Mononuclear cell (primary cell): Measurements from ENCODE around the gene SH2D1A. TPM values are rescaled to one million over a fixed set of nuclear protein-coding genes. Genes with fewer than 3 reads are reported as not detected.
"Not testable (repeated sequence)": the region's sequence is repeated elsewhere in the genome, so short reads cannot be mapped to it uniquely, and the experiment has no call there.

ENCODE experiments used
- H3K27me3 ChIP-seq: 2 replicates; pipeline ENCODE4 v1.6.0; 2011; ENCODE audit warnings: low read length, control low read depth; ENCODE audit not compliant: insufficient read depth
- H3K4me1 ChIP-seq: 2 replicates; pipeline ENCODE4 v1.5.1; 2011; ENCODE audit warnings: mild to moderate bottlenecking, low read length, control low read depth; ENCODE audit not compliant: insufficient read depth
- H3K4me3 ChIP-seq: 2 replicates; pipeline ENCODE4 v1.5.1; 2011; ENCODE audit warnings: mild to moderate bottlenecking, low read length, moderate library complexity
- H3K9me3 ChIP-seq: 2 replicates; pipeline ENCODE4 v1.5.1; 2011; ENCODE audit warnings: low read depth, mild to moderate bottlenecking, control low read depth, low read length
- total RNA-seq: library from RNA; depleted of rRNA; stranded (reverse); fragments of >200 nt; gene quantifications from one replicate; pipeline ENCODE4 v1.2.3, GENCODE V29; 2012

SH2D1A gene
- total RNA-seq, result 34.2 TPM

DNA sequence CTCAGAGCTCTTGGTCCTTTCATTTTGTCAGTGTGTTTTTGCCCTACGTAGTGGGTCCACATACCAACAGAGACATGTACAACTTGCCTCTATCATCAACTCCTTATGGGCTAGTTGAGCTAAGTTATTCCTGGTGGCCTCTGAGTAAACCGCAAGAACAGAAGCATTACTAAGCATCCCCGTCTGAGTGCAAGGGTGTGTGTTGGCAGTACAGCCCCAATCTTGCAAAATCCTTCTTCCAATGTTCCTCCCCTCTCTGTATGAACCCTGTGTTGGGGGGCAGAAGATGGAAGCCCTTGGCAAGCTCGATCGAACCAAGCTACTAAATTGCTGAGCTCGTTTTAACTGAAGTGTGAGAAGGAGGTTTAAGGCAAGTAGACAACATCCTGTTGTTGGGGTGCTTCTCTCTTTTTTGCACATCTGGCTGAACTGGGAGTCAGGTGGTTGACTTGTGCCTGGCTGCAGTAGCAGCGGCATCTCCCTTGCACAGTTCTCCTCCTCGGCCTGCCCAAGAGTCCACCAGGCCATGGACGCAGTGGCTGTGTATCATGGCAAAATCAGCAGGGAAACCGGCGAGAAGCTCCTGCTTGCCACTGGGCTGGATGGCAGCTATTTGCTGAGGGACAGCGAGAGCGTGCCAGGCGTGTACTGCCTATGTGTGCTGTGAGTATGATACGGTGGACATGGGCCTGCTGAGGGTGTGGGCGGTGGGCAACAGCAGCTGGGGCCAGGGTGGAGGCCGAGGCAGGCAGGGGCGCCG lies at the start of gene SH2D1A:
Gene SH2D1A (plus strand): TSS at position 447 of the 760 bp plus-strand sequence. CDS start 80 bp downstream, at position 527.
- Histone ChIP-seq H3K4me1 (peaks cover 3% of the 10 kb centered on the region), H3K4me3 (peak within 1 kb of the TSS; percentile 46), H3K9me3 (no peaks in the 10 kb centered on the region)

DNA sequence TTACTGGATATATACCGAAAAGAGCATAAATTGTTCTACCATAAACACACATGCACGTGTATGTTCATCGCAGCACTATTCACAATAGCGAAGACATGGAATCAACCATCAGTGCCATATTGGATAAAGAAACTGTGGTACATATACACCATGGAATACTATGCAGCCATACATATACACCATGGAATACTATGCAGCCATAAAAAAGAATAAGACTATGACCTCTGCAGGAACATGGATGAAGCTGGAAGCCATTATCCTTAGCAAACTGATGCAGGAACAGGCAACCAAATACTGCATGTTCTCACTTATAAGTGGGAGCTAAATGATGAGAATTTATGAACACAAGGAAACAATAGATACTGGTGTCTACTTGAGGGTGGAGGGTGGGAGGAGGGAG lies 47.0 kb upstream of the SH2D1A start:
- H3K4me3 ChIP-seq, H3K27me3 ChIP-seq, H3K9me3 ChIP-seq, H3K4me1 ChIP-seq: not testable (repeated sequence)

More for the DNA sequence above, at the start of gene SH2D1A:
- no peaks in the 10 kb centered on the region for H3K27me3 ChIP-seq

- no peaks in the 10 kb centered on the region for H3K27me3 ChIP-seq
- no peak overlapping the region for H3K4me3 ChIP-seq
- H3K4me1 ChIP-seq, result no peaks in the 10 kb centered on the region
- no peaks in the 10 kb centered on the region for H3K9me3 ChIP-seq
Observed at GRCh38 chrX:124300405-124300804, 46.0 kb upstream of the SH2D1A start.

DNA sequence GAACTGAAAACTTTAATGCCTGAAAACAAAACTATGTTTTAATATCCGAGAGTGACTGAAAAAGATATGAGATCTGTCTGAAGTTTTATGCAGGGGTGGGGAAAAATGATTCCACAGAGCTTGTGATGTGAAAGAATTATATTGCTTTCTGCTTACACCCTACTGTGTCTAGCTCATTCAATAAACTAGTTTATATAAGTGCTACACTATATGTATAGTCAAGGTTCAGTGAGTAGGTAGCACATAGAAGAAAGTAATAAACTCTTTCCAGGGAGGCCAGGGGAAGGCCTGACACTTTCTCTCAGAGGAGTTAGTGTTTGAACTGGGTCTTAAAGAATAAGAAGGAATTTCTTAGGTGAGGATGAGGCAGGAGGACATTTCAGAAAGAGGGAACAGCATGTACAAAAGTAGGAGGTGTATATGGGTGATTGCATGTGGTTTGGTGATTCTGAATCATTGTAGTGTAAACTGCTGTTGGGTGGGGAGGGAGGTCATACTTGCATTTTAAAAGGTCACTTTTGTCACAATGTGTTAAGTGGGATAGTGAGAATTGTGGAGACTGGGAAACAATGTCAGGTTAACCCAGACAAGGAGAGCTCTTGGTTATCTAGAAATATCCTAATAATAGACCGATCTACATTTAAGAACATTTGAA lies 39.0 kb upstream of the SH2D1A start:
- Histone ChIP-seq H3K4me1 (no peaks in the 10 kb centered on the region), H3K27me3 (no peaks in the 10 kb centered on the region), H3K4me3 (no peak overlapping the region), H3K9me3 (no peaks in the 10 kb centered on the region)

- no peaks in the 10 kb centered on the region for H3K9me3 ChIP-seq
- H3K4me3 ChIP-seq, result no peak overlapping the region
- H3K27me3 ChIP-seq, result no peaks in the 10 kb centered on the region
- H3K4me1 ChIP-seq, result no peaks in the 10 kb centered on the region
Observed at GRCh38 chrX:124325732-124326131, 20.6 kb upstream of the SH2D1A start.

- Histone ChIP-seq H3K4me3 (no peak overlapping the region), H3K27me3 (no peaks in the 10 kb centered on the region), H3K9me3 (no peaks in the 10 kb centered on the region), H3K4me1 (no peaks in the 10 kb centered on the region)
Observed at GRCh38 chrX:124328765-124329164, 17.6 kb upstream of the SH2D1A start.

GRCh38 chrX:124332481-124333424 lies 13.6 kb upstream of the SH2D1A start, which contains the start of gene TEX13D:
Gene TEX13D, plus strand, starts transcription at chrX:124332660. Its CDS starts 258 bp downstream, at chrX:124332918.
- H3K4me1 ChIP-seq, result no peaks in the 10 kb centered on the region
- H3K9me3 ChIP-seq, result no peaks in the 10 kb centered on the region
- no peaks in the 10 kb centered on the region for H3K27me3 ChIP-seq
- H3K4me3 ChIP-seq, result no peak within 1 kb of the TSS

GRCh38 chrX:124333862-124334261 lies 12.5 kb upstream of the SH2D1A start:
- Histone ChIP-seq H3K4me3 (no peak overlapping the region), H3K27me3 (no peaks in the 10 kb centered on the region), H3K4me1 (no peaks in the 10 kb centered on the region), H3K9me3 (no peaks in the 10 kb centered on the region)

GRCh38 chrX:124334555-124334954 lies 11.8 kb upstream of the SH2D1A start:
- not testable (repeated sequence) for H3K4me1 ChIP-seq, H3K4me3 ChIP-seq, H3K9me3 ChIP-seq, H3K27me3 ChIP-seq

DNA sequence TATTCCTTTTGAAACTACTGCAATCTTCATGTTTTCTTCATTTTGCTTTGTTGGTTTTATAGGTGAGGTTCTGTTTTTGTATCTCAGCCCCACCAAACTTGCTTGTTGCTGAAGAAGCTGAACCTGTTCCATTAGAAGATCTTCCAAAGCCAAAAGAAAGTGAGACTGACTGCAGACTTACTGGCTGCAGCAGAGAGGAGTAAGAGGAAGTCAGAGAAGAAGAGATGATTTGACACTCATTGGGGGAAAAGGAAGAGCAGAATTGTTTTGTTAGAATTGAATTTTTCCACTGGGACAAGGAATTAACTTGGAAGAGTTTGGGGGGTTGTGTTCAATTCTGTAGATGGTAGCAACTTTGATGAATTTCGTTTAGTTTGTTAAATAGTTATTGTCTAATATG lies 10.8 kb upstream of the SH2D1A start:
- H3K27me3 ChIP-seq, result no peaks in the 10 kb centered on the region
- H3K4me1 ChIP-seq, result no peaks in the 10 kb centered on the region
- no peaks in the 10 kb centered on the region for H3K9me3 ChIP-seq
- H3K4me3 ChIP-seq, result no peak overlapping the region

GRCh38 chrX:124337916-124338315 lies 8.4 kb upstream of the SH2D1A start:
- H3K9me3 ChIP-seq, result no peaks in the 10 kb centered on the region
- peaks cover 6% of the 10 kb centered on the region for H3K4me1 ChIP-seq
- no peaks in the 10 kb centered on the region for H3K27me3 ChIP-seq
- H3K4me3 ChIP-seq, result no peak overlapping the region

DNA sequence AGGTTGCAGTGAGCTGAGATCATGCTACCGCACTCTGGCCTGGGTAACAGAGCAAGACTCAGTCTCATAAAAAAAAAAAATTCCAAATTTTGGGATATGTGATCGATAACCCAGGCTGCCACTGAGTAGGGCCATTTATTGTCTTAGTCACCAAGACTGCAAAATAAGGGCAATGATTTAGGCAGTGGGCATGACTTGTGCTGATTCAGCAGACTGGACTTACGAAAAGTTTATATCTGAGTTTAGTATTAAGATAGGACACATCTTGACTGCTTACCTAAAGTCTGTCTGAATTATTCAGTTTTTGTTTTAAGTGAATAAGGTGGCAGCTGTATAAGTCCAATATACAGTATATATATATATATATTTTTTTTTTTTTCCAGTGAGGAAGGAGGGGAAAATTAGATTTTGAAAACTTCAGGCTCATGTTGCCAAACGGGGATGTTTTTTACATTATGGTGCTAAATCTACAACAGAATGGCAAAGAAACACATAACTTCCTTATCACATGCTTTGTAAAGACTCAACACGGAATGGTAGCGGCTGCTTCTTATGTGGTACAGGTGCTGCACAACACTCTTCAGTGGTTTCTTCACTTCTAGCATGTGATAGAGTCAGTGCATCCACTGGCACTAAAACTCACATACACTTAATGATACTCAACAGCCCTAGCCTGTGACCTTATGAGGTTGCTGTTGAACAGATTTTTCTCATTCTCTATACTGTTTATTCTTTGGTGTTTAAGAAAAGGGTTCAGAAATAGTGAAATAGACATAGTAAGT lies 7.4 kb upstream of the SH2D1A start:
- no peaks in the 10 kb centered on the region for H3K9me3 ChIP-seq
- no peak overlapping the region for H3K4me3 ChIP-seq
- no peaks in the 10 kb centered on the region for H3K27me3 ChIP-seq
- peaks cover 6% of the 10 kb centered on the region for H3K4me1 ChIP-seq

GRCh38 chrX:124341396-124342132 lies 4.8 kb upstream of the SH2D1A start:
- Histone ChIP-seq H3K9me3 (no peaks in the 10 kb centered on the region), H3K4me3 (no peak overlapping the region), H3K4me1 (peaks cover 6% of the 10 kb centered on the region), H3K27me3 (no peaks in the 10 kb centered on the region)
